HL-60 (cell line): ENCODE measurements around the gene PPAN.

Experiments
- CTCF ChIP-seq: IDR thresholded peaks from one replicate; pipeline ENCODE4 v1.5.1; 2011; ENCODE audit warnings: low read length, control low read depth, inconsistent platforms; ENCODE audit not compliant: insufficient read depth
- GABPA ChIP-seq: IDR thresholded peaks from 2 replicates; pipeline ENCODE4 v1.6.1; 2012; ENCODE audit warnings: low read depth
- POLR2AphosphoS5 ChIP-seq: IDR thresholded peaks from 2 replicates; pipeline ENCODE4 v1.6.1; 2012; ENCODE audit warnings: low read depth
- REST ChIP-seq: IDR thresholded peaks from 2 replicates; pipeline ENCODE4 v1.6.1; 2012; ENCODE audit warnings: low read depth; ENCODE audit not compliant: insufficient replicate concordance

GRCh38 chr19:10122045-10122444 lies 15.9 kb downstream of the PPAN start:
- TF ChIP-seq REST (no peak), CTCF (no peak), POLR2AphosphoS5 (no peak), GABPA (no peak)
